HG02678 (cell line): ENCODE results near the gene SOCS3.

ENCODE experiments used
- ATAC-seq: cut with Tn5 transposase; IDR thresholded peaks from one replicate; pipeline ENCODE4 v1.9.1; 2021; ENCODE audit warnings: mild to moderate bottlenecking, moderate library complexity; ENCODE audit not compliant: unreplicated experiment

SOCS3 gene

GRCh38 chr17:78353834-78354233 is 6.0 kb downstream of the SOCS3 start:
- no peak for ATAC-seq

- no peak for ATAC-seq
These were observed 8.3 kb downstream of the SOCS3 start for GRCh38 chr17:78351449-78352006.

DNA sequence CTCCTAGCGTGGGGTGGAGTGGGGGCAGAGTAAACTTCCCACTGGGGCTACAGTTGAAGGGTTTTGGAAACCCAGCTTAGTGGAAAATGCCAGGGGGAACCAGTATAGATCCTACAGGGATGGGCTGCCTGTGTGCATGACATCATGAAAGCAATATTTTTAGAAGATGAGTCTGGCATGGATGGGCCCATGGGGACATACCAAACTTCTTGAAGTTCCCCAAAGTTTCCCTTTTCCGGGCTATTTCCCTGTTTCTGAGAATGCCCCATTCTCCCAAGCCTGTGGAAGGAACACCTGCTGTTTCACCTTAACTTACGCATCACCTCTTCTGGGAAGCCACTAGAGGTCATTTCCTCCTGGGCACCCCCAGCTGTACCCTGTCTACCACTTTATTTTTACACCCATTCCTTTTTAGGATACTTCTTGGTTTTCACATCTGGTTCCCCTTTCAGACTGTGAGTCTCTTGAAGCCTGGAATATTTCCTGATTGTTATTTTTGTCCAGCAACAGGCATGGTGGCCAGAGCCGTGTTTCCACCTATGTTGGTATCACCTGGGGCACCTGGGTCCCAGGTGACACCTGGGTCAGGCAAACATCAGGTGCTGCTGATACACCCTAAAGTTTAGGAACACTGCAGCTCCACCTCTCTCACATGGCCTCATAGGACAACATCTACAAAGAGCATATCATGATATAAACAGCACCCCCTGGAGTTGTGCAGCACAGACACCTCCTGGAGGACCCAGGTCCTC is 9.8 kb downstream of the SOCS3 start:
- ATAC-seq: no peak

DNA sequence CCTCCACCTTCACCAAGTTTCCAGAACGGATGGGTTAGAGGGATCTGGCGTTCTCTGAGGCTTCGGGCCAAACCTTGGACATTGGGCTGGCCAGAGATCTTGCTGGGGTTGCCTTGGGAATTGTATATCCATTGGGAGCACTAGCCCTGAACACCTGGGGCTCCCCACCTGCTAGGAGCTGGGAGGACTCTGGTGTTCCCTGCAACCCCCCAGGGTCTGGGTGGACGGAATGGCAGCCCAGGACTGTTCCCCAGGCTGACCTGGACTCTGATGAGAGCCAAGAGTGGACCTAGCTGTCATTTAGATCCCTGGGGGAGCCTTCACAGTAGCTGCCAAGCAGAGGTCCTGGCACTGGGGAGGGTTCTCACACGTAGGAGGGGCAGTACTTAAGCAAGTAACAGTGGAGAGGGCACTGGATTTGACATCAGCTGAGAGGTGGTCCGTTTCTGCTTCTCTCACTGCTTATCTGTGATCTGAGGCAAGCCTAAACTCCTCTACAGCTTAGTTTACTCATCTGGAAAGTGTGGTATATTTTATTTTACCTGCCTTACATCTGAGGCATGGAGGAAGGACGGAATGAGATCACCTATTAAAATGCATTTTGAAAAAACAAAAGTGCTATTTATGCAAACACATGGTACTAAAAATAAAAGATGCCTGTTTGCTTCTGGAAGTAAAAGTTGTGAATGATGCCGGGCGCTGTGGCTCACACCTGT is 11.7 kb downstream of the SOCS3 start:
- ATAC-seq: no peak

GRCh38 chr17:78347453-78347852 is 12.4 kb downstream of the SOCS3 start:
- ATAC-seq: no peak

- ATAC-seq: no peak
These were observed 13.1 kb downstream of the SOCS3 start for GRCh38 chr17:78346605-78347250.

GRCh38 chr17:78345791-78346494 is 13.9 kb downstream of the SOCS3 start:
- ATAC-seq: no peak

DNA sequence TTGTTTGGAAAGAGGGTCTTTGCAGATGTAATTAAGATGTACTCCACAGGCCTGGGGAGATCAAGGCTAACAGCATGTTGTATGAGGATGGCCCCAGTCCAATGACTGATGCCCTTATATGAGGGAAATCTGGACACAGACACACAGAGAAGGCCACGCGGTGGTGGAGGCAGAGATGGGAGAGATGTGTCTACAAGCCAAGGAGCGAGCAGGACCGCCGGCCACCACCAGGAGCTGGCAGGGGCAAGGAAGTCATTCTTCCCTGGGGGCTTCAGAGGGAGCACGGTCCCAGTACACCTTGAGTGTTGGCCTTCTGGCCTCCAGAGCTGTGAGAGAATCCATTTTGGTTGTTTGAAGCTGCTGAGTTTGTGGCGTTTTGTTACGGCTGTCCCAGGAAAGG is 14.7 kb downstream of the SOCS3 start:
- no peak for ATAC-seq

DNA sequence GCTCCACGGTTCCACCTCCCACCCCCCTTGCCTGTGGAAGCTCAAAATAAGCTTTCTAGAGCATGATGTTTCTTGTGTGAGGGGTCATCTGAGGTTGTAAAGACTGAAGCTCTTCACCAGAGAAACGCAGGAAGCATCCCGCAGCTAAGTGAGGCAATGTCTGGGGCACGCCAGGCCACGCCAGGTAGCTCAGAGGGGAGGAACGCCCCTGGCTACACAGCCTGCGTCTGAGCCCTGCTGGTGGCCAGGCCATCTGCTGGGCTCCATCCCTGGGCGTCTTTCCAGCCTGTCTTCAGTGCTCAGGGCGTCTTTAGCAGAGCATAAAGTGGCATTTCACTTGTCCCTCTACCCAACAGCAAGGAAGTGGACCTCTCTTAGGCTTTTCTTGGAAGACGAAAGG is 15.2 kb downstream of the SOCS3 start:
- ATAC-seq: no peak

DNA sequence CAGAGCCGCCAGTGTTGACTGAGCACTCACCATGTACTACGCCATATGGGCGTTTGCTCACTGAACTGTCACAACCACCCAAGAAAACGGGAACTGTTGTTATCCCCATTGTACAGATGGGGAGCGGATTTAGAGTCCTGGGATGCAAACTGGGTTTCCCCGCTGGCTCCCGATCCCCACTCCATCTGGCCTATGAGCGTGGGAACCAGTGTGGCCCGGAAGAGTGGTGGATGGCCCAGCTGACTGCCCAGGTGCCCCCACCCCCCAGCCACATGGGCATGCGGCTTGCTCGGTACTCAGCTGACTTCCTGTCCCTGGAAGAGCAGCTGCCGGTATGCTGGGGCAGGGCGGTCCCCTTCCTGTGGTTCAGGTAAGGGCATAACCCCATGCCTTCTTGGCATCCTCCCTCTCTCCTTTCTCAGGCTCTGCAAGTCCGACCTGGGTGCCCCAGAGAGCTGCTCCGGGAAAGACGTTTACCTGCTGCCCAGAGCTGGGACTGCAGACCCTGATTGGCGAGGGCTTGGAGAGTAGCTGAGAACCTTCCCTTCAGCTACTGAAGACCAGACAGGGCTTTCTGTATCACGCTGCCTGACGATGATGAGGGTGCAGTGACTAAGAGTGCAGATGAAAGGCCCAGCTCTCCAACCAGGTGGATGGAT is 16.2 kb downstream of the SOCS3 start:
- ATAC-seq: peak; percentile 54

DNA sequence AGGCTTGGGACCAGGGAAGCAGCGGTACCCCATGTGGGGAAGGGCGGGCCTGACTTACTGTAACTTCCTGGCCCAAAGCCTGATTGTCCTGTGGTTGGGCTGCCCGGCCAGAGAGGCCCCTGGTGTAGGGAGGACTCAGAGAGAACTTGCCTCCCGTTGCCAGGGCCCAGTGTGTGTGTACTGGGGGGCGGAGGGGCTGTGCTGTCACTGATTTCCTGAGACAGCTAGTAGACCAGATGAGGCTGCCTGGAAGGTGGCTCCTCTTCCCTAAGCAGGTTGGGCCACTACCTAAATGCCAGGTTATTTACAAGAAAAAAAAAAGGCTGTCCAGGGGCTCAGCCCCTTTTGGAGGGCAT is 16.7 kb downstream of the SOCS3 start:
- no peak for ATAC-seq

- ATAC-seq: no peak
These were observed 17.3 kb downstream of the SOCS3 start for GRCh38 chr17:78342449-78343186.

DNA sequence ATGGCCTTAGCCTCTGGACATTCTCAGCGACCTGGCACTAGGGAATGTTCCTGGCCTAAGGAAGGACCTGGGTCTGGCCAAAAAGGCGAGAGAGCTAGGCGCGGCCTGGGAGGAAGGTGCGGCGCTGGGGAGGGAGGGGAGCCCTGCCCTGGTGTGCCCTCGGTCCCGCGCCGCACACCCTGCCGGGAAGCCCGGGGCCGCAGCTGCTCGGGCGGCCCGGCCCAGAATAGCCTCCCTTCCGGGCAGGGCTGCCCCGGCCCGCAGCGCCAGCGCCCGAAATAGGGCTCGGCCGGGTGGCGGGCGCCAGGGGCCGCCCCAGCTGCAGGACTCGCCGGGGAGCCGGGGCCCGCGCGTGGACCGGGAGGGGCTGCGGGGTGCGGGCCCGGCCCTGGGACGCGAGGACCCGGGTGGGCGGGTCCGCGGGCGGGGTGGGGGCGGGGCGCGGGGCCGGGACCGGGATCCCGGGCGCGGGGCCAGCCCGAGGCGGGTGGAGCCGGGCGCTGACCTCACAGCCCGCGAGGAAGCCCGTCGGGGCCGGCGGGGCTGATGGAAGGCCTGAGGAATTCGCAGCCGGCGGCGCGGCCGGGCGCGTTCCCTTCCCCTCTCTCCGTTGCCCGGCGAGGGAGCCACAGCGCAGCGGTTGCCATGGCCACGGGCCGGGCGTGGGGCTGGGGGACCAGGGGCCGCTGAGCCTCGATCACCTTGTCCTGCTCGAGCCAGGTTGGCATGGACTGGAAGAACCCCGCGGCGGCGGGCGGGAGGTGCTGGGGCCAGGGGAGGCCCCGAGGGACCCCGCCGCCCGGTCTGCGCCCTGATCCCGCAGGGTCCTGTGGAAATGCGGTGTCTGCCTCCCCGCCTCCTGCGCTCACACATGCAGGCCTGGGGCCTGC is 18.1 kb downstream of the SOCS3 start:
- no peak for ATAC-seq

- no peak for ATAC-seq
These were observed 19.5 kb downstream of the SOCS3 start for GRCh38 chr17:78340183-78340955.

- ATAC-seq: no peak
These were observed 21.2 kb downstream of the SOCS3 start for GRCh38 chr17:78338486-78339259.

GRCh38 chr17:78337244-78338109 is 22.4 kb downstream of the SOCS3 start:
- ATAC-seq: peak; percentile 54
